B cell (primary cell): ENCODE measurements around the gene TGFB1. TPM values are rescaled to one million over a fixed set of nuclear protein-coding genes. Genes with fewer than 3 reads are reported as not detected.

Experiments used
- ATAC-seq: fragments of 200-7000 bp; cut with Tn5 transposase; one replicate; pipeline ENCODE4 v1.10.0; 2021; ENCODE audit warnings: low read depth, mild to moderate bottlenecking, moderate number of reproducible peaks, moderate library complexity
- CTCF ChIA-PET: fragments of 350-600 bp; sonication (Branson Sonifier 250); formaldehyde crosslinking; loops from one replicate; lab custom pipeline; 2021; ENCODE audit warnings: antibody characterized with exemption, inconsistent platforms; lab: Charles Lee
- POLR2A ChIA-PET: fragments of 350-600 bp; sonication (Branson Sonifier 250); formaldehyde crosslinking; loops from one replicate; lab custom pipeline; 2021; ENCODE audit warnings: antibody characterized with exemption; lab: Charles Lee
- DNase-seq: peaks from one replicate; pipeline ENCODE4 v3.0.0; 2013
- H2AFZ ChIP-seq: 2 replicates; pipeline ENCODE4 v1.6.1; 2012; ENCODE audit warnings: mild to moderate bottlenecking, low read depth, low read length; ENCODE audit not compliant: insufficient read depth, poor library complexity, severe bottlenecking
- H3K27ac ChIP-seq, 2 donors: 1 replicate in 1 of 2; 2 replicates in 1 of 2; pipeline ENCODE4 v1.5.1; 2012 to 2013; ENCODE audit warnings: low read length in 2 of 2, mild to moderate bottlenecking in 2 of 2, moderate library complexity in 1 of 2
- H3K27me3 ChIP-seq, 4 experiments: fragments of 200-600 bp in 1 of 4; sonication (generic) in 1 of 4; replicated peaks in 1 of 4; 1 replicate in 2 of 4; 2 replicates in 2 of 4; pipeline versions ENCODE4 v1.6.1 to v1.7.0; 2013 to 2016; ENCODE audit warnings: low read length in 3 of 4, mild to moderate bottlenecking in 2 of 4, mixed read lengths in 1 of 4, moderate library complexity in 1 of 4; ENCODE audit not compliant: insufficient read depth in 4 of 4, control insufficient read depth in 3 of 4; ENCODE audit errors: control extremely low read depth in 1 of 4
- H3K36me3 ChIP-seq, 2 experiments: replicated peaks in 1 of 2; 1 replicate in 1 of 2; 2 replicates in 1 of 2; pipeline versions ENCODE4 v1.6.1 to v1.7.1; 2013; ENCODE audit warnings: low read length in 1 of 2; ENCODE audit not compliant: insufficient read depth in 2 of 2, control insufficient read depth in 1 of 2; ENCODE audit errors: control extremely low read depth in 1 of 2, extremely low read depth in 1 of 2
- H3K4me1 ChIP-seq, 2 donors: fragments of 200-600 bp in 1 of 2; sonication (generic) in 1 of 2; 1 replicate in 1 of 2; 2 replicates in 1 of 2; pipeline versions ENCODE4 v1.5.1 to v1.6.1; 2013 to 2017; ENCODE audit warnings: low read length in 2 of 2; ENCODE audit not compliant: control insufficient read depth in 2 of 2, insufficient read depth in 2 of 2
- H3K4me2 ChIP-seq: replicated peaks from 2 replicates; pipeline ENCODE3; 2012; ENCODE audit warnings: mild to moderate bottlenecking, low read depth, low read length; ENCODE audit not compliant: poor library complexity, severe bottlenecking
- H3K4me3 ChIP-seq, 5 experiments: fragments of 200-600 bp in 1 of 5; sonication (generic) in 1 of 5; 1 replicate in 3 of 5; 2 replicates in 2 of 5; pipeline versions ENCODE4 v1.5.1 to v1.7.0; 2011 to 2016; ENCODE audit warnings: low read length in 4 of 5, mild to moderate bottlenecking in 4 of 5, low read depth in 2 of 5, control low read depth in 1 of 5, moderate library complexity in 1 of 5; ENCODE audit not compliant: insufficient read depth in 1 of 5; ENCODE audit errors: control extremely low read depth in 1 of 5, extremely low read depth in 1 of 5
- H3K79me2 ChIP-seq: fragments of 200-600 bp; sonication (generic); one replicate; pipeline ENCODE4 v1.6.0; 2016; ENCODE audit warnings: low read length; ENCODE audit not compliant: control insufficient read depth, insufficient read depth
- H3K9ac ChIP-seq: fragments of 200-600 bp; sonication (generic); 2 replicates; pipeline ENCODE4 v1.6.1; 2017; ENCODE audit warnings: mild to moderate bottlenecking, low read length, moderate library complexity
- H3K9me3 ChIP-seq, 3 donors: one replicate each; pipeline versions ENCODE4 v1.6.1 to v1.7.1; 2013; ENCODE audit warnings: low read length in 2 of 3; ENCODE audit not compliant: control insufficient read depth in 2 of 3, insufficient read depth in 1 of 3; ENCODE audit errors: control extremely low read depth in 1 of 3
- H4K20me1 ChIP-seq: 2 replicates; pipeline ENCODE4 v1.6.0; 2012; ENCODE audit warnings: mild to moderate bottlenecking, low read length; ENCODE audit not compliant: insufficient read depth, control insufficient read depth, poor library complexity, severe bottlenecking
- H3K27ac Mint-ChIP-seq: one replicate; pipeline ENCODE4 v1.8.0; 2021; ENCODE audit warnings: mixed read lengths
- H3K27me3 Mint-ChIP-seq: one replicate; pipeline ENCODE4 v1.8.0; 2021; ENCODE audit warnings: mixed read lengths
- H3K4me1 Mint-ChIP-seq: one replicate; pipeline ENCODE4 v1.8.0; 2021; ENCODE audit warnings: mixed read lengths
- H3K4me3 Mint-ChIP-seq: one replicate; pipeline ENCODE4 v1.8.0; 2021; ENCODE audit warnings: mixed read lengths
- H3K9me3 Mint-ChIP-seq: one replicate; pipeline ENCODE4 v1.8.0; 2022; ENCODE audit warnings: mixed read lengths; ENCODE audit not compliant: insufficient read depth
- EZH2 ChIP-seq: IDR thresholded peaks from 2 replicates; pipeline ENCODE4 v1.6.1; 2012; ENCODE audit warnings: borderline replicate concordance, low read depth, mild to moderate bottlenecking, moderate library complexity, low read length; ENCODE audit not compliant: insufficient read depth, poor library complexity, severe bottlenecking
- WGBS: methylation state at CpG from one replicate; pipeline ENCODE4 v1.1.5; 2013; ENCODE audit warnings: missing lambda C conversion rate; ENCODE audit not compliant: insufficient coverage; 5-methylcytosine and 5-hydroxymethylcytosine counted together
- intact Hi-C: fragments of 100-400 bp; cut with micrococcal nuclease; formaldehyde crosslinking; loops from one replicate; pipeline ENCODE4 v1.10.0; 2022
- polyA plus RNA-seq: library from polyadenylated mRNA; depleted of rRNA; stranded (reverse); fragments of >200 nt; gene quantifications from 2 replicates; pipeline ENCODE4 v1.2.3, GENCODE V29; 2012
- total RNA-seq, 2 donors: library from RNA; stranded (reverse); fragments of 120-200 nt in 1 of 2; gene quantifications; 1 replicate in 1 of 2; 2 replicates in 1 of 2; pipeline versions ENCODE4 v1.2.3 to v1.2.4, GENCODE V29; 2013 to 2022
- TF ChIP-seq, protein P1 (sequence below): fragments of 200-600 bp; IDR thresholded peaks from one replicate; pipeline ENCODE4 v1.8.0; 2022; ENCODE audit warnings: antibody characterized with exemption, mild to moderate bottlenecking

TGFB1 gene
- total and polyA plus RNA-seq, 2 donors (not counting 1 experiment from before 2014, with no cell fraction given), result 109 to 120 TPM

- Mint-ChIP-seq H3K27me3 (no peaks in the 10 kb centered on the region), H3K4me3 (peak overlapping the region; percentile 98), H3K4me1 (peaks cover 67% of the 10 kb centered on the region), H3K9me3 (no peaks in the 10 kb centered on the region), H3K27ac (peak overlapping the region; percentile 100)
- H4K20me1 ChIP-seq, result peaks cover 37% of the 10 kb centered on the region
- peaks cover 50 to 69% of the 10 kb centered on the region in 2 donors for H3K4me1 ChIP-seq
- peak overlapping the region; percentile 59 to 100 (median 68) for H3K4me3 ChIP-seq
- 17% methylated on average over 14 of the region's 26 CpGs for WGBS
- H3K9ac ChIP-seq, result peak overlapping the region; percentile 96
- ChIA-PET CTCF (interaction anchor here (0.7 to 8.3 kb wide), 25 partner anchors 8 to 371 kb away, joined by 3 to 89 read pairs (median 6); partner anchors contain the start of genes B9D2, HNRNPUL1 and TGFB1), POLR2A (interaction anchor here (0.5 to 1.8 kb wide), 11 partner anchors 11 to 872 kb away, joined by 3 to 12 read pairs (median 6); partner anchors contain the start of genes B9D2, HNRNPUL1 and TGFB1)
- peak overlapping the region; percentile 90 for H2AFZ ChIP-seq
- DNase-seq (peak; percentile 71), ATAC-seq (no peak)
- no peak for TF ChIP-seq EZH2
- TF ChIP-seq, protein P1, sequence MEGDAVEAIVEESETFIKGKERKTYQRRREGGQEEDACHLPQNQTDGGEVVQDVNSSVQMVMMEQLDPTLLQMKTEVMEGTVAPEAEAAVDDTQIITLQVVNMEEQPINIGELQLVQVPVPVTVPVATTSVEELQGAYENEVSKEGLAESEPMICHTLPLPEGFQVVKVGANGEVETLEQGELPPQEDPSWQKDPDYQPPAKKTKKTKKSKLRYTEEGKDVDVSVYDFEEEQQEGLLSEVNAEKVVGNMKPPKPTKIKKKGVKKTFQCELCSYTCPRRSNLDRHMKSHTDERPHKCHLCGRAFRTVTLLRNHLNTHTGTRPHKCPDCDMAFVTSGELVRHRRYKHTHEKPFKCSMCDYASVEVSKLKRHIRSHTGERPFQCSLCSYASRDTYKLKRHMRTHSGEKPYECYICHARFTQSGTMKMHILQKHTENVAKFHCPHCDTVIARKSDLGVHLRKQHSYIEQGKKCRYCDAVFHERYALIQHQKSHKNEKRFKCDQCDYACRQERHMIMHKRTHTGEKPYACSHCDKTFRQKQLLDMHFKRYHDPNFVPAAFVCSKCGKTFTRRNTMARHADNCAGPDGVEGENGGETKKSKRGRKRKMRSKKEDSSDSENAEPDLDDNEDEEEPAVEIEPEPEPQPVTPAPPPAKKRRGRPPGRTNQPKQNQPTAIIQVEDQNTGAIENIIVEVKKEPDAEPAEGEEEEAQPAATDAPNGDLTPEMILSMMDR, result no peak
- intact Hi-C loops, result loop anchor here (1.0 kb wide), 3 partner anchors 17 to 88 kb away; partner anchors contain the start of genes BCKDHA and EXOSC5
- H3K27ac ChIP-seq, result peak overlapping the region; percentile 89 to 100
- no peaks in the 10 kb centered on the region for H3K27me3 ChIP-seq
- peak overlapping the region; percentile 98 for H3K4me2 ChIP-seq
- peaks cover 73% of the 10 kb centered on the region for H3K79me2 ChIP-seq
- peaks cover 8 to 47% of the 10 kb centered on the region in 2 experiments for H3K36me3 ChIP-seq
- no peaks in the 10 kb centered on the region for H3K9me3 ChIP-seq
Observed at GRCh38 chr19:41309180-41310032, 44.3 kb downstream of the TGFB1 start.
